ENCODE results near the gene CBFA2T2. TPM values are rescaled to one million over a fixed set of nuclear protein-coding genes. Genes with fewer than 3 reads are reported as not detected.

CBFA2T2 gene
- total RNA-seq, 2 experiments from 2014 or later, result 17.9 to 18.6 TPM

GRCh38 chr20:33443512-33444239, 46.2 kb upstream of the CBFA2T2 start, which contains the start of gene SNTA1:
SNTA1 (minus strand) TSS chr20:33443763; CDS start chr20:33443620, 143 bp downstream.
- H3K4me1 ChIP-seq (ENCODE audit: insufficient read depth, low read length), result peaks cover 25% of the 10 kb centered on the region
- DNase-seq, result peak; percentile 74 to 95 (median 86)
- H3K9me3 Mint-ChIP-seq, result no peaks in the 10 kb centered on the region
- ChIA-PET POLR2A (interaction anchor here (0.6 to 3.1 kb wide), 16 partner anchors 9 to 668 kb away, joined by 3 to 32 read pairs (median 6); partner anchors contain the start of genes ACTL10, CBFA2T2, CDK5RAP1 and E2F1), CTCF (interaction anchor here (0.6 to 2.2 kb wide), 5 partner anchors 42 to 289 kb away, joined by 3 to 15 read pairs (median 4); partner anchors contain the start of genes ACTL10 and CDK5RAP1)
- peaks cover 22% of the 10 kb centered on the region for H3K4me1 Mint-ChIP-seq (ENCODE audit: low read depth)
- H3K27me3 ChIP-seq (ENCODE audit: control insufficient read depth in 1 of 2, insufficient read depth in 2 of 2, low read length in 2 of 2), result no peaks in the 10 kb centered on the region
- TF ChIP-seq CTCF (IDR thresholded peaks at IDR 0.05), result no peak
- H3K27ac ChIP-seq (ENCODE audit: low read depth in 1 of 2, low read length in 2 of 2), result peak within 1 kb of the TSS; percentile 72 to 80
- no peaks in the 10 kb centered on the region for H3K27me3 Mint-ChIP-seq
- peak within 1 kb of the TSS; percentile 94 for H3K27ac Mint-ChIP-seq
- H3K9me3 ChIP-seq (ENCODE audit: control insufficient read depth in 1 of 2, insufficient read depth in 1 of 2, low read length in 2 of 2), result no peaks in the 10 kb centered on the region
- intact Hi-C loops (cut with DNase I, micrococcal nuclease), result loop anchor here (1.0 to 5.0 kb wide), 7 partner anchors 42 to 669 kb away; partner anchors contain the start of genes CDK5RAP1 (in 2 of the 2), C20orf144 (in 1 of the 2), CBFA2T2 (in 1 of the 2) and CHMP4B (in 1 of the 2)
- H3K36me3 ChIP-seq (ENCODE audit: insufficient read depth, low read length), result no peaks in the 10 kb centered on the region
- peak within 1 kb of the TSS; percentile 95 for H3K4me3 Mint-ChIP-seq
- peak within 1 kb of the TSS; percentile 90 for H3K4me3 ChIP-seq (ENCODE audit: low read length)
- no peaks in the 10 kb centered on the region for H3K36me3 Mint-ChIP-seq (ENCODE audit: low read depth)
- ATAC-seq (ENCODE audit: poor library complexity), result peak; percentile 57

GRCh38 chr20:33444797-33445560, 44.9 kb upstream of the CBFA2T2 start:
- DNase-seq (peak in 11 of 14 experiments; percentile 2 to 63 (median 24)), ATAC-seq (ENCODE audit: poor library complexity) (peak; percentile 11)
- Histone ChIP-seq H3K4me3 (ENCODE audit: low read length) (peak overlapping the region; percentile 90), H3K27me3 (ENCODE audit: control insufficient read depth in 1 of 2, insufficient read depth in 2 of 2, low read length in 2 of 2) (no peaks in the 10 kb centered on the region), H3K27ac (ENCODE audit: low read depth in 1 of 2, low read length in 2 of 2) (peak overlapping the region; percentile 15 to 80), H3K36me3 (ENCODE audit: insufficient read depth, low read length) (no peaks in the 10 kb centered on the region), H3K4me1 (ENCODE audit: insufficient read depth, low read length) (peaks cover 25% of the 10 kb centered on the region), H3K9me3 (ENCODE audit: control insufficient read depth in 1 of 2, insufficient read depth in 1 of 2, low read length in 2 of 2) (no peaks in the 10 kb centered on the region)
- H3K4me1 Mint-ChIP-seq (ENCODE audit: low read depth), result peaks cover 22% of the 10 kb centered on the region
- no peaks in the 10 kb centered on the region for H3K9me3 Mint-ChIP-seq
- intact Hi-C loops (cut with DNase I, micrococcal nuclease), result loop anchor here (1.0 to 5.0 kb wide), 6 partner anchors 44 to 667 kb away; partner anchors contain the start of genes C20orf144 (in 1 of the 2), CDK5RAP1 (in 1 of the 2), CHMP4B (in 1 of the 2) and EIF2S2 (in 1 of the 2)
- peak overlapping the region; percentile 95 for H3K4me3 Mint-ChIP-seq
- ChIA-PET CTCF (interaction anchor here (0.8 to 2.2 kb wide), 6 partner anchors 12 to 223 kb away, joined by 3 to 15 read pairs (median 4); partner anchors contain the start of genes ACTL10 and CDK5RAP1), POLR2A (interaction anchor here (0.9 to 3.1 kb wide), 11 partner anchors 43 to 667 kb away, joined by 4 to 32 read pairs (median 10); partner anchors contain the start of genes ACTL10, CBFA2T2, CDK5RAP1 and EIF2S2)
- H3K36me3 Mint-ChIP-seq (ENCODE audit: low read depth), result no peaks in the 10 kb centered on the region
- no peaks in the 10 kb centered on the region for H3K27me3 Mint-ChIP-seq
- peak overlapping the region; percentile 94 for H3K27ac Mint-ChIP-seq
- TF ChIP-seq CTCF (IDR thresholded peaks at IDR 0.05), result no peak

All from CD4-positive, alpha-beta T cell (primary cell).